A673 (cell line): Measurements from ENCODE around the gene ACSL6.

Experiments used
- EZH2 ChIP-seq: fragments of 200-600 bp; sonication (generic); IDR thresholded peaks from 2 replicates; pipeline ENCODE4 v1.6.1; 2017; ENCODE audit warnings: borderline replicate concordance, low read depth, mild to moderate bottlenecking, mixed read lengths, antibody characterized with exemption, low read length; ENCODE audit not compliant: poor library complexity, severe bottlenecking
- TF ChIP-seq, protein P1 (sequence below): fragments of 300-800, 200-600 bp; sonication (generic); conservative IDR thresholded peaks from 2 replicates; pipeline ENCODE4 v1.5.1; 2017; ENCODE audit warnings: low read depth, mild to moderate bottlenecking, antibody characterized with exemption, low read length, moderate library complexity, mixed read lengths

DNA sequence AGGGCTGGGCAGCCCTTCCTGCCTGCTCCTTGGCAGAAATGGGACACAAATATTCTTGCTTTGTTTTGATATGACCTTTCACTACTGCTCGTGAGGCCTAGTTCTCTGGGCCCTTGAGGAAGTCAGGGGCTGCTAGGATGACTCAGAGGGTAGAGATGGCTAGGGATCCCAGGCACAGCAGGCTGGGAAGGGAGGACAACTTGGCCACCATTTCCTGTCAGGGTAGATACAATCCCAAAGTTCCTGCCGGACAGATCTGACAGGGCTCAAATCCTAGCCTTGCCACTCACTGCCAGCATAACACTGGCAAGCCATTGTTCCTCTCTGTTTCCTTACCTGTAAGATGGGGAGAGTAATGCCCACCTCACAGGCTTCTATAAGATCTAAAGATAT lies 34.2 kb downstream of the ACSL6 start:
- TF ChIP-seq, protein P1, sequence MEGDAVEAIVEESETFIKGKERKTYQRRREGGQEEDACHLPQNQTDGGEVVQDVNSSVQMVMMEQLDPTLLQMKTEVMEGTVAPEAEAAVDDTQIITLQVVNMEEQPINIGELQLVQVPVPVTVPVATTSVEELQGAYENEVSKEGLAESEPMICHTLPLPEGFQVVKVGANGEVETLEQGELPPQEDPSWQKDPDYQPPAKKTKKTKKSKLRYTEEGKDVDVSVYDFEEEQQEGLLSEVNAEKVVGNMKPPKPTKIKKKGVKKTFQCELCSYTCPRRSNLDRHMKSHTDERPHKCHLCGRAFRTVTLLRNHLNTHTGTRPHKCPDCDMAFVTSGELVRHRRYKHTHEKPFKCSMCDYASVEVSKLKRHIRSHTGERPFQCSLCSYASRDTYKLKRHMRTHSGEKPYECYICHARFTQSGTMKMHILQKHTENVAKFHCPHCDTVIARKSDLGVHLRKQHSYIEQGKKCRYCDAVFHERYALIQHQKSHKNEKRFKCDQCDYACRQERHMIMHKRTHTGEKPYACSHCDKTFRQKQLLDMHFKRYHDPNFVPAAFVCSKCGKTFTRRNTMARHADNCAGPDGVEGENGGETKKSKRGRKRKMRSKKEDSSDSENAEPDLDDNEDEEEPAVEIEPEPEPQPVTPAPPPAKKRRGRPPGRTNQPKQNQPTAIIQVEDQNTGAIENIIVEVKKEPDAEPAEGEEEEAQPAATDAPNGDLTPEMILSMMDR: no peak
- TF ChIP-seq EZH2: no peak
